Activated CD8-positive, alpha-beta memory T cell treated with anti-CD3 and anti-CD28 coated beads for 1 hour (primary cell): ENCODE measurements around the gene ANKRD12.

Experiments used
- DNase-seq, 2 donors: peaks; one replicate each; pipeline ENCODE4 v3.0.0-alpha.2; 2020; ENCODE audit warnings: low read depth in 1 of 2; ENCODE audit errors: extremely low read depth in 1 of 2

The ANKRD12 gene

DNA sequence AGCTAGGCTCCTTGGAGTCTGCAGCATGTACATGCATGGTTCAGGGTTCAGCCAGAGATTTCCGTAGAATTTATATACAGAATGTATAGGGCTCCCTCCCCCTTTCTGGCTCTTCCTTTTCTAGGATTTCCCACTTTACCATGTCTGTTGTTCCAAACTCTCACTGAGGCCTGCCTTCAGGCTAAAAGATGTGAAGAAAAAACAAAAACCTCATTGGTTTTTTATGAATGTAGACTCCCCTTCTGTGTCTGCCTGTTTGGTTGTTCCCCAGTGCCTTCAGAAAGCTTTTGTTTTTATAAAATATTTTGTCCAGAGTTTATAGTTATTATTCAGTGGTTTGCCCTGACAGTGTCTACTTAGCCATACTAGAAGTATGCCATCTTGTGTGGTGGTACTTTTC lies 30.5 kb upstream of the ANKRD12 start:
- no peak for DNase-seq

DNA sequence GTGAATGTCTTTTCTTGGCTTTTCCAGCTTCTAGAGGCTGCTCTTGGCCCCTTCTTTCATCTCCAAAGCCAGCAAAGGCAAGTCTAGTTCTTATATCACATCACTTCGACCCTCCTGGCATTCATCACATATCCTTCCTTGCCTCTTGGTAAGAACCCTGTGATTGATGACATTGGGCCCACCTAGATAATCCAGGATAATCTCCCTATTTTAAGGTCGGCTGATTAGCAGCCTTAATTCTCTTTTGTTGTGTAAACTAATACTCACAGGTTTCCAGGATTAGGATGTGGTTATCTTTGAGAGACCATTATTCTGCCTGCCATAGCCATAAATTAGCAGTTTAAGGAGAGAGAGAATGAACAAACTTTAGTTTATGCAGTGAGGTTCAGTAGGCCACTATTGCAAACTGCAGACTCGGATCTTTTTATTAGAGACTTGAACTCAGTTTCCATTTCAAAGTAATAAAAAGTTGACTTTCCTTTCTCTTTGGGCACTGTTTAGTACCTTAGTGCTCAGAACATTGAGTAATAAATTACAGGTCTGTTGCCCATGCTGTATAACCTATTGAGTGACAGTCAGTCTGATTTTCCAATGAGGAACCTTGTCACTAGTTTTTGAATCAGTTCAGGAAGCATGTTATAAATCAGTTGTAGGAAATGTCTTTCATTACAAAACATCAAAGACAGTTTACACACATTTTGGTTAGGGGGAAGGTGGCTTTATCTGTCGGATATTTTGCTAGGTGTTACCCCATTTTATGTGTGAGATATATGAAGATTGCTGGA lies 29.6 kb upstream of the ANKRD12 start:
- DNase-seq, result no peak

DNA sequence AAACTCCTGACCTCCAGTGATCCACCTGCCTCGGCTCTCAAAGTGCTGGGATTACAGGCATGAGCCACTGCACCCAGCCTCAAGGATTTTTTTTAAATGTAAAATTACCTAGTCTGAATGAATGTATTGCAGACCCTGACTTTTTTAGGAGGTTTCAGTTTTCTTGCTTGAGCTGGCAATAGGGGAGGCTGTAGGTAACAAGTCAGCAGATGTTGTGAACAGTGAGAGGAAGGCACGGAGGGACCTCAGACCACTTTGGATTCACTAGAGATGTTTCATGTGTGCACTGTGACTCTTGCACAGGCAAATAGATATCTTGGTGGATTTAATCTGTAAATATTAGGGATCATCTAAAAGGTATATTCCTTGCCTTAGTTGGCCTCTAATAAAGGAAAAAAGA lies 27.7 kb upstream of the ANKRD12 start:
- no peak for DNase-seq

DNA sequence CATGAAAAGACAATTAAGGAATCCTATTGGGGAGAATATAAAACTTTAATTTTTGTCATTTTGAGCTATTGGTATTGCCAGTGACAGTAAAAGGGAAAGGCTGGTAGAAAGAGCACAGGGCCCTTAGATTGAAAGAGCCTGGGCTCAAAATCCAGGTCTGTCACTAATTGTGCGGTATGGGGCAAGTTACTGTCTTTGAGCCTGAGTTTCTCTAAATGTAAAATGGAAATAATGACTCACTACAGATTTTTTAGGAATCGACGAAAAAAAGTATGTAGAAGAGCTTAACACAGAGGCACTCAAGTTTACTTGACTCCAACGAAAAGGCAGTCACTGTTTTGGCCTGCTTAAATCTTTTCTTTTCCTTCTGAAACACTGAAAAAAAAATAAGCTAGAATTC lies 27.1 kb upstream of the ANKRD12 start:
- DNase-seq, result no peak

DNA sequence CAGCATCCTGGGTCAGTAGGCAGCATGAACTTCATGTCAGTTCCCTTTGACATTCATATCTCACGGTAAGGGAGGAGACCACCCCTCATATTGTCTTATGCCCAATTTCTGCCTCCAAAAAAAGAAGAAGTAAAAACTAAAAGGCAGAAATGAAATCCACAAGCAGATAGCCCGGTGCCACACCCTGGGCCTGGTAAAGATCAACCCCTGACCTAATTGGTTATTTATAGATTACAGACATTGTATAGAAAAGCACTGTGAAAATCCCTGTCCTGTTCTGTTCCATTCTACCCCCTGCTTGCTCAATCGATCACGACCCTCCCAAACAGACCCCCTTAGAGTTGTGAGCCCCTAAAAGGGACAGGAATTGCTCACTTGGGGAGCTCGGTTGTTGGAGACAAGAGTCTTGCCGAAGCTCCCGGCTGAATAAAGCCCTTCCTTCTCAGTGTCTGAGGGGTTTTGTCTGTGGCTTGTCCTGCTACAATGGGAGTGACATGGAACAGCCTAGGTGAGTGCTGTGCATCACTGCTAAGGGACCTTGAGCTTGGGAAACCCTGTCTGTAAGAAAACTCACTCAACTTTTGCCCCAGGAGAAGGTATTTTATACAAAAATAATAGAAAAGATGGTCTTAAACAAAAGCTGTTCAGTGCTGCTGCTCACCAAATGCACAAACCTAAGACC lies 23.0 kb upstream of the ANKRD12 start:
- no peak for DNase-seq

DNA sequence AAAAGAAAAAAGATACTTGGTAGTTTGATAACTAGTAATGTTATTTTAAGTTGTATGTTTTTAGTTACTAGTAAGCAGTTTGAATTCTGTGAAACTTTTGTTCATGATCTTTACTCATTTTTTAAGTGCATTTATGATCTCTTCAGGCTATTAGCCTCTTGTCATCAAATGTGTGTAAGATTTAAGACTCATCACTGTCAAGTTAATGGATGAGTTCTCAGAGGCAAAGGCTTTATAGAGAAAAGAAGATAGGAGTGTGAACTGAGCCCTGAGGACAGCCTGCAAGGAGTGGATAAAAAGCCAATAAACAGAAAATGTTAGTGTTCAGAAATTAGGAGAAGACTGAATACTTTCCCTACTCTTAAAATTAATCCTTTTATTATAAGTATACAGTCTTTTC lies 20.6 kb upstream of the ANKRD12 start:
- no peak for DNase-seq

DNA sequence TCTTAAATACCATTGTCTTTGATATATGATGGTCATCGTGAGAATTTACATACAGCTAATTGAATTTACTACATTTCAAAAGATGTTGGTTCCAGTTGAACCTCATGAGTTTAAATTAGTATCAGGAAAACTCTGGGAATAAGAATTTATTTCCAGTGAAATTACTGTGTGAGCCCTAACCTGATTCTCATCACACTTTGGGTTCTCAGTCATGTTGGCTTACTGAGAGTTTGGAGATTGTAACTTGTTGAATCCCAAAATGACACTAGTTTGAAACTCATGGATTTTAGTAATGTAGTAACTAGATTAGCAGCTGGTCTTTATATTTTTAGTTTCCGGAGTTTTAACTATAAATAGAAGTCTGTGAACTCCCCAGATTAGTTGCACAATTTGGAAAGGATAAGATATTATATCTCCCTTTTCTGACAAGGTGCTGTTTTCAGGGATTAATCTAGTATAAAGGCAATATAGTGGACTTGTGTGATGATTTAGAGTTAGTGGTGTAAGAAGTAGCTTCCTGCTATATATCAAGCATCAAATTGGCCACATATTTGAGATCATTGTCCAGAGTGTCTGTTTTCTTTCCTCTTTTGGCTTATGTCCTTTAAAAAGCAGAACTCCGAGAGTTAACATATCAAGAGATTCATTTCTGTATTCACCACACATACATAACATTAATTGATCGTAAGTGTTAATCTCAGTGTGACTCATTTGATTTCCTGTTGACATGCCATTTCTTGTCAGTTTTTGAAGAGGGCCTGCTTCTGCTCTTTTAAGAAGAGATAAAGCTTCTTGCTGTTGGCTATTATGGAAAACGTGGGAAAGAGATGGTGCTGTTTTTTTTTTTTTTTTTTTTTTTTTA lies 18.4 kb upstream of the ANKRD12 start:
- DNase-seq, result no peak

DNA sequence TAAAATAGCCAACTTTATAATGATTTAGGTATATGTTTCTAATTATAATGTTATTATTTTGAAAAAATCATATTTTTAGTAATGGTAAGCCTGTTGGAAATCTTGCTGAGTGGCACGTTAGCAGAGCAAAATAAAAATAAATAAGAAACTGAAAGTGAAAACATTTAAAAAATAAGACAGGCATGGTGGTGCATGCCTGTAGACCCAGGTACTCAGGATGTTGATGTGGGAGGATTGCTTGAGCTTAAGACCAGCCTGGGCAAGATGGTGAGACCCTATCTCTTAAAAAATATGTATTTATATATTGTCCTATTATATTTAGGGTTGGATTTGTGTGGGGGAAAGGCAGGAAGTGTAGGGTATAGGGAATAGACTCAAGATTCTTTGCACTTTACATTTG lies 15.8 kb upstream of the ANKRD12 start:
- DNase-seq, result no peak

DNA sequence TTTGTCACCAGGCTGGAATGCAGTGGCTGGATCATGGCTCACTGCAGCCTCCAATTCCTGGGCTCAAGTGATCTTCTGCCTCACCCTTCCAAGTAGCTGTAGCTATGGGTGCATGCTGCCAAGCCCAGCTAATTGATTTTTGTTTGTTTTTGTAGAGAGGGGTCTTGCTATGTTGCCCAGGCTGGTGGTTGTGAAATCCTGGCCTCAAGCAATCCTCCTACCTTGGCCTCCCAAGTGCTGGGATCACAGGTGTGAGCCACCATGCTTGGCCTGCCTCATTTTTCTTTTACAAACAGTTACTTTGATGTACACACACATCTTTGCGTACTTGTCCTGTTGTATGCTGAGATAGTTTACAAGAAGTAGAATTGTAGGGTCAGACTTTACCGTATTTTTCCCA lies 13.1 kb upstream of the ANKRD12 start:
- no peak for DNase-seq

DNA sequence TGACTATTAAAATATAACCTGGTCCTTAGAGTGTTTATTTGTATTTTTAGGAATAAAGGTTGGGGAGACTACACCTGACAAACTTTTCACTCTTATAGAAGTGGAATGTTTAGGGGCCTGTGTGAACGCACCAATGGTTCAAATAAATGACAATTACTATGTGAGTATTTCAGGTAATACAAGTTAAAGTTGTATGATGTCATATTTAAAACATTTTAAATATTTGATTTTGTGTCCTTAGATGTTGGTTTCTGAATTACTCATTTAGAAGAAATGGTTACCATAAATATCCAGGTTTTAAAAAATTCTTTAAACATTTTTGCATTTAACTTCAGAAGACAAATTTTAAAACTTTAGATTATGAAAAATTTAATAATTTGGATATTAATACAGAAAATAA lies 11.8 kb upstream of the ANKRD12 start:
- no peak for DNase-seq

DNA sequence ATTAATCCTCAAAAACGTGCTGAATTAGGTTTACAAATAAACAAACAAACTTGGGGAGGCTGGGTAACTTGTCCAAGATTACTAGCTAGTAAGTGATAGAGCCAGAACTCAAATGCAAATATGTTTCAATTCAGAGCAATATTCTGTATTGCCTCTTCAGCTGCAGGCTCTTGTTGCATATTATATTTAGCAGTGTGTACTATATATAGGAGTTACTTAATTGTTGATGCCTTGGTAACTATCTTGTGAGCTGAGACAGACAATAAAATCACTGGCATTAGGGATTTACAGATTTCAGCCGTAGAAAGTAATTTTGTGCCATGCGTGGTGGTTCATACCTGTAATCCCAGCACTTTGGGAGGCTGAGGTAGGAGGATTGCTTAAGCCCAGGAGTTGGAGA lies 10.2 kb upstream of the ANKRD12 start:
- no peak for DNase-seq

DNA sequence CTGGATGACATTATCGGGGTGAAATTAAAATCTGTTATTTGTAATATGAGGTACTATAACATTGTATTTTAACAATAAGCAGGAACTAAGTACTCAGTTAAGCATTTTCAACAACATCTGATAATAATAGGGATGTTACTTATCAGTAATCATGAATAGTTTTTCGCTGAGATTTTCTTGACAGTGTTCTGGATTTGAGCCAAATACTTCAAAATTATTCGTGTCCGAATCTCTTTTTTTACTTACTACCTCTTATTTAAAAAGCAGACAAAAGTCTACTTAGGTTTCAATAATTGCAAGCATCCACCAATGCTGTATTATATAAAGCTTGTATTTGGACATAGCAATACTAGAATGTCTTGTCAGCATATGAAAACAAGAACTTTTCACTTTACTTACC lies 6.4 kb upstream of the ANKRD12 start:
- DNase-seq, result no peak

DNA sequence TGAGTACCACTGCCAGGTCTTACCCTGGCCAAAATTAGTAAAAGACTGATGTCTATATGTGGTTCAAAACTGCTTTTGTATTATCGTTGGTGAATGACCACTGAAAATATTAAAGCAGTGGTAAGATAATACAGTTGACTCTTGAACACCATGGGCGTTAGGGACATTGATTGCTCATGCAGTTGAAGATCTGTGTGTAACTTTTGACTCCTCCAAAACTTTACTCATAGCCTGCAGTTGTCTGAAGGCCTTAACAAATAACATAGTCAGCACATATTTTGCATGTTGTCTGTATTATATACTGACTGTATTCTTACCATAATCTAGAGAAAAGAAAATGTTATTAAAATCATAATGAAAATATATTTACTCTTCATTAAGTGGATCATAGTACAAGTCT lies 5.8 kb upstream of the ANKRD12 start:
- DNase-seq, result no peak

DNA sequence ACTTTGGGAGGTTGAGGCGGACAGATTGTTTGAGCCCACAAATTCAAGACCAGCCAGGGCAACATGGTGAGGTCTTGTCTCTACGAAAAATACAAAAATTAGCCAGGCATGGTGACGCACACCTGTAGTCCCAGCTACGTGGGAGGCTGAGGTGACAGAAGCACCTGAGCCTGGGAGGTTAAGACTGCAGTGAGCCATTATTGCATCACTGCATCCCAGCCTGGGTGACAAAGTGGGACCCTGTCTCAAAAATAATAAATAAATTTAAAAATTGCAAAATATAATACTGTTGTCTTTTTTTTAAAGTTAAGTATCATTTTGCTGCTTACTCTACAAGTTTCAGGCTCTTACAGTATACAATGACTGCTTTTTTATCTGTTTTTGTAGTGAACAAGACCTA lies 4.0 kb upstream of the ANKRD12 start:
- DNase-seq, result no peak

DNA sequence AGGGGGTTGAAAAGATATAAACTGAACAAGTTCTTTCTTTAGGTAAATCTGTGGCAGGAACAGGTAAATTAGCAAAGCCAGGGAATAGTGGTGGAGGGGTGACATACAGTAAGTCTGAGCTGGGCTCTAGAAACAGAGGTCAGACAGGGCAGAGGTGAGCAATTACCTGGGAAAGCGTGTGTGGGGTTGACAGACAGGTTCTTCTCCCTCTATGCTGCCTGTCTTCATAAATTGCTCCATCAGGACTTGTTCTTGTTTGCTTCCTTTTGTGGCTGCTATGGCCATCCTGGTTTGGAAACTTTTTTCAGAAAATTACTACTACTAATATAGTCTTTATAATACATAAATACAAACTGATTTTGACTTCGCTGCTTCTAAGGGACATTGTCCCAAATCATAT lies 3.4 kb upstream of the ANKRD12 start:
- no peak for DNase-seq

DNA sequence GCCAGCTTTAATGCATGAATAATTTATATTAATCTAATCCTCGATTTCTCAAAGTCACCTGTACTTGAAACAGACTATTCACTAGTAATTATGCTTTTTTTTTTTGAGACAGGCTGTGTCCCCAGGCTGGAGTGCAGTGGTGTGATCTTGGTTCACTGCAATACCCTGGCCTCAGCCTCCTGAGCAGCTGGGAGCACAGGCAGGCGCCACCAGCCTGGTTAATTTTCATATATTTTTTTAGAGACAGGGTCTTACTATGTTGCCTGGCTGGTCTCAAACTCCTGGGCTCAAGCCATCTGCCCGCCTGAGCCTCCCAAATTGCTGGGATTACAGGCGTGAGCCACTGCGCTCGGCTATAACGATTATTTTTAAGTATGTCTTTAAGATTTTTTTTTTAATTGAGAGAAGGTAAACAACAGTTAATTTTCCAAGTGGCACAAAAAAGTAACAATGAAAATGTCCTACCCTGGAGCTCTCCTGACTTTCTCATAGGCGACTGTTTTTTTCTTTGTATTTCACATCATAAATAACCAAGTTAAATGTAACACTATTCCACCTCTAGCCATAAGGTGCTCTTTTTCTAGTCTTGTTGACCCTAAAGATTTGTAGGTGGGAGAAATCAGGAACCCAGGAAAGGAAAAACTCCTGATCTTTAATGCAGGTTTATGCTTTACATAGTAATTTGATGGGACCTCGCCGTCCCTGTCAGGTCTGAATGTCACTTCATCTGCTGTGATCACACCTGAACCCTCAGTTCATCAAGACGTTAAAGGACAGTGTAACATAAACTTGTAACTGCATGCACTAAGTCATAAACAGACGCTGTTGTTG lies 1.3 kb upstream of the ANKRD12 start:
- no peak for DNase-seq

DNA sequence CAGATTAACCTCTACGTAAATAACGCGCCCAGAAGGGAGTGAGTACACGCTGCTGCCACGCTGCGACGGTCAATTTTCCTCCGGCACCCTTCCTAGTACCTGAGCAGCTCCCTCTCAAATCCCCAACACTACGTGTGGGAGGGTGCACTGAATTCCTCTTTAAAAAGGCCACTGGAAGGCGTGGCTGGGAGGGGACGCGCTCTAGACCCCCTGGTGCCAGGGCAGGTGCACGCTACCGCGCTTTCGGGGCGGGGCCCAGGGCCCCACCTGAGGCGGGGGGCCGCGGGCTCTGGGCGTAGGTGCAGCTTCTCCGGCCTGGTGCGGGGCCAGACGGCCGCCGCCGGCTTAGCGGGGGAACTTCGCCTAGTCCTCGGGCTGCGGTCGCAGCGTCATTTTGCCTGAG lies 668 bp upstream of the ANKRD12 start:
- DNase-seq, result peak in 1 of 2 donors; percentile 35

DNA sequence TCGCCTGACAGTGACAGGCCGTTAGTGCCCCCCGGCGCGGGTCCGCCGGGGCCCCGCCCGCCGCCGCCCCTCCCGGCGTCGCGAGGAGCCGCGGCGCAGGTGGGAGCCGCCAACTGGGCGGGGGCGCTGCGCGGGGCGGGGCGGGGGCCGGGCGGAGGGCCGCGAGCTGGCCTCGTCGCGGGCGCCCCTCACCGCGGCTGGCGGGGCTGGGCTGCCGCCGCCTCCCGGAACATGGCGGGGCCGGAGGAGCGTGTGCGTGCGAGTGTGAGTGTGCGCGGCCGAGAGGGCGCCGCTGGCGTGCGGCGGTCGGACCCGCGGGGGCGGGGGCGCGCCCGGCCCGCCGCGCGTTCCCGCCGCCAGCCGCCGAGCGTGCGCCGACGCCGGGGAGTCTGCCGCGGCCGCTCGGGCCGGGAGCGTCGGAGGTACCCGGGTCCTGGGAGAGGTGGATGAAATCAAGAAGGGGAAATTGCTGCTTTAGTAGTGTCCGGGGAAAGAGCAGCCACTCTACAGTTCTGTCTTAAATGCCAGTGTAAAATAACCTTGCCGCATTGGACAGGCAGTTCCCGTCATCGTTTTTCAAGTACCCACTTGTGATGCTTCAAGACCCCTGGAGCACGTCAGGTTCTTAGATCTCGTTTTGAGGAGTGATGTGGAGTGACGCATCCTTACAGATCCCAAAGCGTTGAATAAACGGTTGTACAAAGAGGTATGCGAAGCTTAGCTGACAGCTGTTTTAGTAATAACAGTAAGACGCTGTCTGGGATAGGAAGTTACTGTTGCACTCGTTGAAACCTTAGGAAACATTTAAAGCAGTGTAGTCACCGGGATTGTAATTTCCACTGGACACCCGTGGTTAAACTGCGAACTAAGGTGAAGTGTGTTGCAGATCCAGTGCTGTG lies 836 bp downstream of the ANKRD12 start:
- DNase-seq, result peak; percentile 32 to 52

DNA sequence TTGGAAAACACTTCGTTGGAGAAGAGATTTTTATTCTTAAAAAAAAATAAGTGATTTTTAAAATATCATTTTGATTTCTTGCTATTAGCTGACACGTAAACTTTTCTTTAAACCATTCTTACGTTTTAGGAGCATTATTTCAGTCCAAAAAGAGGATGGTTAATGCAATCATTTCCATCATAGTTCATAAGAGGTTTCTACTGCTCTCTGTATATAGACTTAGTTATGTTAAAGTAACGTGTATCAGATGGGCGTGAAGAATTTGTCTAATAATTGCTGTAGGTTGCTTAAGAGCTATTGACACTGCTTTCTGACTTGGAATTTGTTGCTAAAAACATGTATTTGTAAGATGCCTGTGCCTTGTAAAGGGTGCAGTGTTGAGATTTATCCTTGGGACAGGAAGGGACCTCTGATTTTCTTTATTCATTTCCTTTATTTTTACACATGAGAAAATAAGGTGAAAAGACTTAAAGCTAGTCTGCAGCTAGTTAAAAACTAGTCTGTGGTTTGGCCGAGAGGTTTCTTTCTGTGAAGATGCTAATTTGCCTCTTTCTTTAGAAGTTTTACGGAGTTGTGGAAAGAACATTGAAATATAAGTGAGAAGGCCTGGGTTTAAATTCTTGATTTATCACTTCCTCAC lies 2.9 kb downstream of the ANKRD12 start:
- no peak for DNase-seq
